ENCODE data around the gene VPS33A.

- TF ChIP-seq, protein P1, sequence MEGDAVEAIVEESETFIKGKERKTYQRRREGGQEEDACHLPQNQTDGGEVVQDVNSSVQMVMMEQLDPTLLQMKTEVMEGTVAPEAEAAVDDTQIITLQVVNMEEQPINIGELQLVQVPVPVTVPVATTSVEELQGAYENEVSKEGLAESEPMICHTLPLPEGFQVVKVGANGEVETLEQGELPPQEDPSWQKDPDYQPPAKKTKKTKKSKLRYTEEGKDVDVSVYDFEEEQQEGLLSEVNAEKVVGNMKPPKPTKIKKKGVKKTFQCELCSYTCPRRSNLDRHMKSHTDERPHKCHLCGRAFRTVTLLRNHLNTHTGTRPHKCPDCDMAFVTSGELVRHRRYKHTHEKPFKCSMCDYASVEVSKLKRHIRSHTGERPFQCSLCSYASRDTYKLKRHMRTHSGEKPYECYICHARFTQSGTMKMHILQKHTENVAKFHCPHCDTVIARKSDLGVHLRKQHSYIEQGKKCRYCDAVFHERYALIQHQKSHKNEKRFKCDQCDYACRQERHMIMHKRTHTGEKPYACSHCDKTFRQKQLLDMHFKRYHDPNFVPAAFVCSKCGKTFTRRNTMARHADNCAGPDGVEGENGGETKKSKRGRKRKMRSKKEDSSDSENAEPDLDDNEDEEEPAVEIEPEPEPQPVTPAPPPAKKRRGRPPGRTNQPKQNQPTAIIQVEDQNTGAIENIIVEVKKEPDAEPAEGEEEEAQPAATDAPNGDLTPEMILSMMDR (conservative IDR thresholded peaks at IDR 0.05 in 1 of 2, IDR thresholded peaks at IDR 0.05 in 1 of 2; ENCODE audit: low read depth in 1 of 2, low read length in 2 of 2), result no peak
- no peak for TF ChIP-seq EZH2 (IDR thresholded peaks at IDR 0.05; ENCODE audit: low read length, missing control alignments)
Observed at GRCh38 chr12:122182887-122183587, 83.3 kb downstream of the VPS33A start, which contains the start of gene LRRC43.
